Effector memory CD8-positive, alpha-beta T cell (primary cell): ENCODE data around the gene CRTC1.

Experiments
- ATAC-seq: fragments of 150-1000 bp; cut with Tn5 transposase; replicated peaks from 2 replicates; pipeline ENCODE4 v1.10.0; 2021; ENCODE audit warnings: mild to moderate bottlenecking, moderate library complexity
- DNase-seq, 3 experiments: peaks; one replicate each; pipeline ENCODE4 v3.0.0; 2021
- H3K27ac Mint-ChIP-seq, 2 donors: one replicate each; pipeline ENCODE4 v1.8.0; 2022; ENCODE audit warnings: mild to moderate bottlenecking in 2 of 2, mixed read lengths in 2 of 2, moderate library complexity in 2 of 2
- H3K27me3 Mint-ChIP-seq, 2 donors: one replicate each; pipeline ENCODE4 v1.8.0; 2022; ENCODE audit warnings: mixed read lengths in 2 of 2
- H3K36me3 Mint-ChIP-seq: one replicate; pipeline ENCODE4 v1.8.0; 2022; ENCODE audit warnings: mild to moderate bottlenecking, moderate library complexity, mixed read lengths; ENCODE audit not compliant: insufficient read depth
- H3K4me1 Mint-ChIP-seq, 2 donors: one replicate each; pipeline ENCODE4 v1.8.0; 2022; ENCODE audit warnings: low read depth in 2 of 2, mixed read lengths in 2 of 2
- H3K4me3 Mint-ChIP-seq, 2 donors: one replicate each; pipeline ENCODE4 v1.8.0; 2022; ENCODE audit warnings: mild to moderate bottlenecking in 2 of 2, mixed read lengths in 2 of 2, moderate library complexity in 2 of 2
- H3K9me3 Mint-ChIP-seq, 2 donors: one replicate each; pipeline ENCODE4 v1.8.0; 2022; ENCODE audit warnings: mixed read lengths in 2 of 2

The CRTC1 gene

DNA sequence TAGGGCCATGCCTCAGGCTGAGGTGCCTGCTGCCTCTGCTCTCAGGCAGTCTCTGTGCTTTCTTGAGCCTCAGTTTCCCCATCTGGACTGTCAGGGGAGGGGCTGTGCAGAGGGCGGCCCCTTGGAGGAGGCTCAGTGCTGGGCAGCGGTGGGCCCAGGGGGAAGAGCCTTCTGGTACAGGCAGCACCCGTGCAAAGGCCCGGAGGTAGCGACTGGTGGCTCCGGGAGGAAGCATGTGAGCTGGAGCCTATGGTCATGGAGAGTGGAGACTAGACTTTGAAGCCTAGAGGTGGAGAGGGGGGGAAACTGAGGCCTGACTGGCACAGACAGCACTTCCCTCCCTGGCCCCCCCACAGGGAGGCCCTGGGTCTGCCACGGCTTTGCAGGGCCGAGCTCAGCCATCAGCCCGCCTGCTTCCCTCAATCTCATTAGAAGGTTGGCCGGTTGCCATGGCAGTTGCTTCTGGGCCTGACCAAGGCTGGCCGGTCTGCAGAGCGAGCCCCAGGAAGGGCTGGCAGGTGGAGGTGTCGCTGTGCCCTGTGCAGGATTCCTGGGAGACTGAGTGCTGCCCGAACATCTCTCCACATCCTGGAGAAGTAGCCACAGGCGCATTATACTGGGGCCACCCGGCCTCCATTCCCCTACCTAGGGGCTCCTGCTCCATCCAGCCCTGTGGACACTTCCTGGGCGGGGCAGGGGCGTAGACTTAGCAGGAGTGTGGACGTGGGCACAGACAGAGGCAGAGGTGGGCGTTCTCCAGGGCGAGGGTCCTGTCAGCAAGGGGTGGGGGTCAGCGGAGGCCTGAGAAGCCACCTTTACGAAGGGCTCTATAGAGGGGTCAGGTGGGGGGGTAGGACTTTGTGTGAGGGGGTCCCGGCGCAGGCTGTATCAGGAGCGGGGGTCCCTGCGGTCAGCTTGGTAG, 53.2 kb downstream of the CRTC1 start:
- Mint-ChIP-seq H3K4me3 (no peak overlapping the region), H3K9me3 (no peaks in the 10 kb centered on the region), H3K4me1 (peaks cover 7 to 11% of the 10 kb centered on the region in 2 donors), H3K27ac (no peak overlapping the region), H3K27me3 (no peaks in the 10 kb centered on the region), H3K36me3 (peaks cover 2% of the 10 kb centered on the region)
- no peak for ATAC-seq
- no peak for DNase-seq

DNA sequence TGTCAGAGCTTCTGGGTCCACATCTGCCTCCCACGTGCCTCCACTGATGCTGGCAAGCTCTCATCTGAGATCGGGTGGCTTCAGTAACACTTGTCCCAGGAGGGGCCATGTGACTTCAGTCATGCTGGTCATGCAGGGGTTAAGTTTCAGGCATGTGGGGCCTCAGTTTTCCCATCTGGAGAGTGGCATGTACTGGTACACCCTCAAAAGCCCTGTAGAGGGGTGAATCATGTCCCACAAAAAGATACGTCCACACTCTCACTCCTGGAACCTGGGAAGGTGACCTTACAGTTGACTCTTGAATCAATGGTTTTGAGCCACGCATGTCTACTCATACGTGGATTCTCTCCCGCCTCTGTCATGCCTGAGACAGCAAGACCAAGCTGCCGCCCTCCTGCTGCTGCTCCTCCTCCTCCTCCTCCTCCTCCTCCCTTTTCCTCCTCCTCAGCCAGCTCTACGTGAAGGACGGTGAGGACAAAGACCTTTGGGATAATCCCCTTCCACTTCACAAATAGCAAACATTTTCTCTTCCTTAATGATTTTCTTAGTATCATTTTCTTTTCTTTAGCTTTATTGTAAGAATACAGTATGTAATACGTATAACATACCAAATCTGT, 54.0 kb downstream of the CRTC1 start:
- Mint-ChIP-seq H3K27me3 (no peaks in the 10 kb centered on the region), H3K4me3 (no peak overlapping the region), H3K36me3 (peaks cover 2% of the 10 kb centered on the region), H3K4me1 (peaks cover 1 to 13% of the 10 kb centered on the region in 2 donors), H3K9me3 (no peaks in the 10 kb centered on the region), H3K27ac (no peak overlapping the region)
- ATAC-seq (no peak), DNase-seq (no peak)

DNA sequence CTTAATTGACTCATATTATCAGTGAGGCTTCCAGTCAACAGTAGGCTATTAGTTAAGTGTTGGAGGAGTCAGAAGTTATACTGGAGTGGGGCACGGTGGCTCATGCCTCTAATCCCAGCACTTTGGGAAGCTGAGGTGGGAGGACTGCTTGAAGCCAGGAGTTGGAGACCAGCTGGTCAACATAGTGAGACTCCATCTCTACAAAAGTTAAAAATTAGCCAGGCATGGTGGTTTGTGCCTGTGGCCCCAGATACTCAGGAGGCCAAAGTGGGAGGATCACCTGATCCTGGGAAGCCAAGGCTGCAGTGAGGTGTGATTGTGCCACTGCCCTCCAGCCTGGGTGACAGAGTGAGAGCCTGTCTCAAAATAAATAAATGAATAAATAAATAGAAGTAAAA, 54.5 kb downstream of the CRTC1 start:
- Mint-ChIP-seq H3K9me3 (no peaks in the 10 kb centered on the region), H3K27ac (no peak overlapping the region), H3K36me3 (peaks cover 2% of the 10 kb centered on the region), H3K4me3 (no peak overlapping the region), H3K27me3 (no peaks in the 10 kb centered on the region), H3K4me1 (peaks cover 0 to 13% of the 10 kb centered on the region in 2 donors)
- DNase-seq (no peak), ATAC-seq (no peak)

DNA sequence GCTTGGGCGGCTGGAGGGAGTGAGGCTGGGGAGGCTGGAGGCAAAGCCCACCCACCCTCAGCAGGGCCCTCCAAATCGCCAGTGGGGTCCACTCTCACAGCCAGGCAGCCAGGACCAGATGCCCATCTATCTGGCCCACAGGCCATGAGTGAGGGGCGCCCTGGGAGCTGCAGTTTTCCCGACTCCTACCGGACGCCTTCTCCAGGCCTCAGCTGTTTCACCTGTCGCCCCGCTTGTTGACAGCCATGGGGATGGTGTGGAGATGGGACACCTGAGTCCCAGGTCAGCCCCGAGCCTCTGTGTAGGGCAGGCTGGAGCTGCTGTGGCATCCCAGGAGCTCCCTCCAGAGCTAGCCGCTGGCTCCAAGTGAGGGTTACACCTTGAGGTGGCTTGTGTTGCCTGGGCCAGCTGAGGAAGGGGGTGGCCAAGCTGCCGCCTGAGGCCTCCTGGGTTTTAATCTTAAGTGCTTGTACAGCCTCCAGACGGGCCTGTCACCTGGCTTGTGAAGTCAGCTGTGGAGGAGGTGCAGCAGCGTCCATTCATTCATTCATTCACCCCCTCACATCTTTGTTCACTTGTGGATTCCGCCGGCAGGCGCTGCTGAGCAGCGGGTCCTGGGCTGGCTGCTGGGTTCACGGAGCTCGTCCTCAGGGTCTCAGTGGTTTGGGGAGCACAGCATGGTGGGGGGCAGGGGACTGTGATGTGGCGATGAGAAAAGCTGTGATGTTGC, 55.6 kb downstream of the CRTC1 start:
- Mint-ChIP-seq H3K27me3 (no peaks in the 10 kb centered on the region), H3K9me3 (no peaks in the 10 kb centered on the region), H3K4me1 (peaks cover 0 to 10% of the 10 kb centered on the region in 2 donors), H3K36me3 (peaks cover 2% of the 10 kb centered on the region), H3K4me3 (no peak overlapping the region), H3K27ac (peak overlapping the region in 1 of 2 donors; percentile 49)
- no peak for DNase-seq
- ATAC-seq = no peak

DNA sequence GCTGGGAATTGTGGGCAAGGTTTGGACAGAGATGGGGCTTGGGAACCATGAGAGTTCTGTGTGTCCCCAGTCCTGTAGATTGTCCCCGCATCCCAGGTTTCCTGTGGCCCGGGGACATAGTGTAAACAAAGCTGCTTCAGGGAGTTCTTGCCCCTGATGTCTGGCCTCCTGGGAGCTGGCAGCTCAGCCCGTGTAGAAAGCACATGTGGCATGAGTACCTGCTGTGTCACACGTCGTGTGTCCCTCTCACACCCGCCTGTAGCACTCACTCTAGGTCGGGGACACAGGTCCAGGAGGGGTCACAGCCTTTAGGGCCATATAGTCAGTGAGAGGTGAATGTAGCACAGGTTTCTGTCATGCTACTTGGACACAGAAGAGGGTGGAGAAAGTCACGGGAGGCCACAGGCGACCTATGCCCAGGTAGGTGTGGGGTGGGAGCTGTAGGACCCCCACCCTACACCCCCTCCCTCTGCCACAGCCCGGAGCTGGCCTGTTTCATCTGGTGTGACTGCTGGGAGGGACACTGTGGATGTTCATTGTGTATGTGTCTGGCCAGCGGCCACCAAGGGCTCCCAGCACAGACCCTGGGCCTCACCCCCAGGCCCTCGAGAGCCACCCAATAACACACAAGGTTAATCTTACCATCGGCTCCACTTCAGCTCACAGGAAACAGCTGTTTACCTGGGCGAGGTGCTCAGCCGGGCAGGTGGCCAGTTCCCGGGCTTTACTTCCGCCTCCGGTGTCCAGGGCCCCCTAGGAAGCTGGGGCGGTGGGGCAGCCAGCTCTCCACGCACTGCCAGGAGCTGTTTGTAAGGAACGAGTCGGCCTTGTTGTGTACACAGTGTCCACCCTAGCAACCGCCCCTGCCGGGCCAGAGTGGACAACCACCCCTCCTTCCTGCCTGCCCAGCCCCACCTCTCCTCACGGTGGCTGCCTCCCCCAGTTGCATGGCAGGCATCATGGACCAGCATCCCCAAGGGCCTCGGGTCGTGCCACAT, 57.9 kb downstream of the CRTC1 start:
- peaks cover 2% of the 10 kb centered on the region for H3K36me3 Mint-ChIP-seq

DNA sequence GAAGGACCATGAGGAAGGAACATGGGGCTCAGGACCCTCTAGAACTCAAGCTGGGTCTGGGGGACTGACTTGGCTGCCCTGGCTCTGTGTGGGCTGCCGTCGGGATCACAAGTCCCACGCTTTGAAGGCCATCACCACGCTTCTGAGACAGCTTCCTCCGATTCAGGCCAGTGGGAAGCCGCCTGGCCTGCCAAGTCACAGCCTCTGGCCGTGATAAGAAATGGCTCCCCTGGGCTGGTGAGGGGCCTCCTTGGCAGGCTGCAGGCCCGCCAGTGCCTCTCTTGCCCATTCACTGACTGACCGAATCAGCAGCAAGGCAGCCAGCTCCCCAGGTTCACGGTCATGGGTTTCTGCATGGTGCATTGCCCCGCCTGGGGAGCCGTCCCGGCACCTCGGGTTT, 58.8 kb downstream of the CRTC1 start:
- H3K27me3 Mint-ChIP-seq = no peaks in the 10 kb centered on the region
- no peak overlapping the region for H3K4me3 Mint-ChIP-seq
- no peak overlapping the region for H3K27ac Mint-ChIP-seq
- DNase-seq (no peak), ATAC-seq (no peak)
- peaks cover 2% of the 10 kb centered on the region for H3K36me3 Mint-ChIP-seq
- H3K4me1 Mint-ChIP-seq = peaks cover 0 to 7% of the 10 kb centered on the region in 2 donors
- no peaks in the 10 kb centered on the region for H3K9me3 Mint-ChIP-seq

More for the DNA sequence above, 57.9 kb downstream of the CRTC1 start:
- DNase-seq (no peak), ATAC-seq (no peak)
- Mint-ChIP-seq H3K9me3 (no peaks in the 10 kb centered on the region), H3K27ac (no peak overlapping the region), H3K4me1 (peaks cover 0 to 7% of the 10 kb centered on the region in 2 donors), H3K27me3 (no peaks in the 10 kb centered on the region), H3K4me3 (no peak overlapping the region)

DNA sequence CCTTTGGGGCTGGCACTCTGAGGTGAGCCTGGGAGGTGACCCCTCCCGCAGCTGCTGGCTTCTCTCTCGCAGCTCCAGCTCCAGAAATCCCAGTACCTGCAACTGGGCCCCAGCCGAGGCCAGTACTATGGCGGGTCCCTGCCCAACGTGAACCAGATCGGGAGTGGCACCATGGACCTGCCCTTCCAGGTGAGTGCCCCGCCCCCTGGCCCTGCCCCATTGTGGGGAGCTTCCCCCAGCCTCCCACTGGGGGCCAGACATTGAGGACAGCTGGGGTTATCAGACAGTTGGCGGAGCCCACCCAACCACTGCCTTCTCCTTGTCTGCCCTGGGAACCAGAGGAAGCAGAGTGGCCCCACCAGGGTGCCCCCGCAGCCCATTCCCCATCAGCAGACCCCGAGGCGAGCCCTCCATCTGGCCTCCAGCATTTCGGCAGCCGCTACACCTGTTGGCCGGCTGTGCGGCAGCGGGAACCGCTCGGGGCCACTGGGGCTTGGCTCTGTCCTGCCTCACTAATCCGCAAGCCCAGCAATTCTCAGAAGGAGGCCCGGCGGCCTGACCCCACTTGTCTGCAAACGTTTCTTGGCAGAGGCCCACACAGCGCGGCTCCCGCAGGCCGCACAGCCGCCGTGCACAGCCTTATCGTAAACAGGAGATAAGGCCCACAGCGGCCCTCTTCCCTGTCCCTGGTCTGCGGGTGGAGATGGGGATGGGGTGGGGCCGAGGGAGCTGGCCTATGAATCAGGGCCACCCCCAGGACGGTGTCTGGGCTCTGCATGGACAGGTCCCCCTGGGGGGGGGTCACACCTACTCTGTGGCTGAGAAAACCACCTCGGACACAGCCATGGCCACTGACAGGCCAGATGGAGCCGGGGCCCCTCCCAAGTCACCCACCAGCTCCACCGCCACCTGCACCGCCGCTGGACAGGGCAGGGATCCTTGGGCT, 59.6 kb downstream of the CRTC1 start:
- Mint-ChIP-seq H3K27me3 (no peaks in the 10 kb centered on the region), H3K9me3 (no peaks in the 10 kb centered on the region), H3K27ac (no peak overlapping the region), H3K4me3 (no peak overlapping the region), H3K36me3 (no peaks in the 10 kb centered on the region), H3K4me1 (peaks cover 0 to 5% of the 10 kb centered on the region in 2 donors)
- ATAC-seq (no peak), DNase-seq (no peak)

DNA sequence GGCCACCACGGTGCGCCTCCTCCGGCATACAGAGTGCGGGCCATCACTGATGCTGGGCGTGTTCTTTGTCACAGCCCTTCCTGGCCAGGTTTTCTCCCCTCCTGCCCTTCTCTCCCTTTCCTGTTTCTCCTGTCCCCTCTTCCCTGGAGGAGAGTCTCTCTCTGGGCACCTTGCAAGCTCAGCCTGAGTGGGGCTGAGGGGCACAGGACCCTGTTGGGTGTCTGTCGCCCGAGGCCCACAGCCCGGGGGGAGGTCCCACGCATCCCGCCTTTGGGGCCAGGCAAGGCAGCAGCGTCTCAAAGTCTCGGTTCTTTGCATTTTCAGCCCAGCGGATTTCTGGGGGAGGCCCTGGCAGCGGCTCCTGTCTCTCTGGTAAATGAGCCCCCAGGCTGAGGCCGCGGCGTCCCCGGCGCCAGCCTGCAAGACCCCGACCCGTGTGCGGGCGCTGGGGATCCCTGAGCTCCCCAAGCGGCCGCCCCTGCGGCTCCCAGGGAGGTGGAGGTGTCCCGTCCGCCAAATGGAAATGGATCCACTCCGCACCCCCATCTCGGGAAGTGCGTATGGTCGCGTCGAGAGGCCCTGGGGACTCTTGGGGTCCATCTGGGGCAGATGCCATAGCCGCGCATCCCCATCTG, 60.4 kb downstream of the CRTC1 start:
- ATAC-seq (no peak), DNase-seq (no peak)
- H3K4me3 Mint-ChIP-seq = no peak overlapping the region
- H3K9me3 Mint-ChIP-seq = no peaks in the 10 kb centered on the region
- H3K36me3 Mint-ChIP-seq = no peaks in the 10 kb centered on the region
- no peaks in the 10 kb centered on the region for H3K27me3 Mint-ChIP-seq
- H3K4me1 Mint-ChIP-seq = peaks cover 0 to 5% of the 10 kb centered on the region in 2 donors
- no peak overlapping the region for H3K27ac Mint-ChIP-seq

DNA sequence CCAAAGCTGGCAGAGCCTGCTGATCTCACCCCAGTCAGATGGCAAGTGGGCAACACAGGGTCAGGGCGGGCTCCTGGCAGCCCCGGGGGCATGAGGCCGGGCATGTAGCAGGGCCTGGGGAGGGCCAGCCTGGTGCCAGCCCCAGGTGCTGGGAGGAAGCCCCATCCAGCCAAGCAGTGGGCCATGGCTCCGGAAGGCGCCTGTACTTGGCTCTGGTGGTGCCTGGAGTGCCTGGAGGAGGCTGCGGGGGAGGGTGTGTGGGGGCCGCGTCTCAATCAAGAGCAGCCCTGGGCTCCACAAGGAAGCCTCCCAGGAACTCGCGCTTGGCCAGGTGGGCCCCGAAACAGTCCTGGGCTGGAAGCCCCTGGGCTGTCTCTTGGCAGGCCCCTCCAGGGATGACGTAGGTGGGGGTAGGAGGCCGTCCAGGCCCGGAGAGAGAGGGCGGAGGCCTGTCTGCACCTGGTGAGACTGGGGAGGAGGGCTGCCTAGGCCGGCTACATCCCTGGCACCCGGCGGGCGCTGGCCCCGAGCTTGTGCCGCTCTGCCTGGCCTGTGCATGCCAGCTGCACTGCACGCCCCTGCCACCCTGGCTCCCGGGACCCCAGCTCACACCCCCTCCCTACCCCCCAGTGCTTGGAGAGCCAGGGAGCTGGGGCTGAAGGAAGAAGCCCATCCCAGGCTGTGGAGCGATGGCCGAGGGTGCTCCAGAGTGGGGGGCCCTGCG, 61.7 kb downstream of the CRTC1 start:
- Mint-ChIP-seq H3K4me1 (peaks cover 0 to 5% of the 10 kb centered on the region in 2 donors), H3K27me3 (no peaks in the 10 kb centered on the region), H3K9me3 (no peaks in the 10 kb centered on the region), H3K4me3 (no peak overlapping the region), H3K36me3 (no peaks in the 10 kb centered on the region), H3K27ac (no peak overlapping the region)
- DNase-seq = no peak
- ATAC-seq = no peak

DNA sequence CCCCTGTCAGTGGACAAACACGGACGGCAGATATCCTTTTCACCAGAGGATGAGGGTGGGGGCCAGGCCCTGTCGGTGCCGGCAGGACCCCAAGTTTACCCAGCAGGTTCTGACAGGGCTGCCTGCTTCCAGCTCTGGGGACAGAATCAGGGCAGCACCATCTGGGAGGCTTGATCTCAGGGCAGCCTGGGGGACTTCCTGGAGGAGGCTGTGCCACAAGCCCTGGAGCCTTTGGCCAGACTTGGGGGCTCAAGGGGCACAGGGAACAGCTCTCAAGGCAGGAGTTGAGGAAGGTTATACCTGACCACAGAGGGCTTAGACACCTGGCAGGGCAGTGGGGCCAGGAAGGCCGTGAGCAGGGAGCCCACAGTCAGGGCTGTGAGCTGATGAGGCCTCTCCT, 62.5 kb downstream of the CRTC1 start:
- Mint-ChIP-seq H3K4me3 (no peak overlapping the region), H3K27ac (peak overlapping the region in 1 of 2 donors; percentile 53), H3K9me3 (no peaks in the 10 kb centered on the region), H3K36me3 (no peaks in the 10 kb centered on the region), H3K27me3 (no peaks in the 10 kb centered on the region), H3K4me1 (peaks cover 0 to 4% of the 10 kb centered on the region in 2 donors)
- no peak for DNase-seq
- ATAC-seq = no peak
